ENCODE results near the gene HSPA12A. TPM values are rescaled to one million over a fixed set of nuclear protein-coding genes. Genes with fewer than 3 reads are reported as not detected.
A peak's percentile ranks its signal among the peaks of the same experiment; 100 is the strongest.

Gene HSPA12A
- polyA plus RNA-seq, 2 of the 4 experiments (the other 2 are of a cell fraction): 16.9 to 17.0 TPM

- POLR2A ChIA-PET: interaction anchor here (0.5 kb wide), 1 partner anchor 29 kb away, joined by 3 read pairs; no protein-coding TSS in a partner anchor
Observed at GRCh38 chr10:116769791-116770190, 27.4 kb upstream of the HSPA12A start.

GRCh38 chr10:116769368-116769767 is 27.0 kb upstream of the HSPA12A start:
- 89% methylated on average over 7 of the region's 7 CpGs for WGBS (ENCODE audit: missing lambda C conversion rate)
- POLR2A ChIA-PET: no interaction called here
- FAIRE-seq (no peak), ATAC-seq (no peak), DNase-seq (ENCODE audit: low read depth in 1 of 2, low spot score in 1 of 2) (no peak)
- Histone ChIP-seq H3K4me3 (no peak overlapping the region), H3K4me2 (no peak overlapping the region), H3K9me3 (peaks cover 14% of the 10 kb centered on the region), H3K4me1 (peaks cover 59% of the 10 kb centered on the region), H3K27ac (peak overlapping the region in 1 of 2 experiments; percentile 86; a peak in 2 of 6 replicates)
- TF ChIP-seq CHD4 (IDR thresholded peaks at IDR 0.05; ENCODE audit: borderline replicate concordance): no peak
- TF ChIP-seq ELK1 (IDR thresholded peaks at IDR 0.05; ENCODE audit: low read depth, low read length): no peak
- no peak for TF ChIP-seq NPAS2 (CRISPR knock-in tag; IDR thresholded peaks at IDR 0.05; ENCODE audit: borderline replicate concordance)
- no peak for TF ChIP-seq GATA3 (IDR thresholded peaks at IDR 0.05; ENCODE audit: borderline replicate concordance)
- no peak for TF ChIP-seq HOXB5 (CRISPR knock-in tag; IDR thresholded peaks at IDR 0.05)
- CTCF ChIA-PET: interaction anchor here (0.9 to 12.3 kb wide), 7 partner anchors 17 to 406 kb away, joined by 3 to 133 read pairs (median 4); no protein-coding TSS in a partner anchor

More at GRCh38 chr10:116769791-116770190, 27.4 kb upstream of the HSPA12A start:
- CTCF ChIA-PET: interaction anchor here (0.9 to 12.3 kb wide), 8 partner anchors 16 to 405 kb away, joined by 3 to 133 read pairs (median 4); no protein-coding TSS in a partner anchor
- no peak overlapping the region for H3K4me3 ChIP-seq
- 84% methylated on average over 8 of the region's 8 CpGs for WGBS (ENCODE audit: missing lambda C conversion rate)
- no peak for ATAC-seq
- DNase-seq (ENCODE audit: low read depth in 1 of 2, low spot score in 1 of 2): no peak
- no peak overlapping the region for H3K4me2 ChIP-seq
- TF ChIP-seq ESRRA (IDR thresholded peaks at IDR 0.05; ENCODE audit: borderline replicate concordance, low read length): no peak
- TF ChIP-seq ZC3H11A (IDR thresholded peaks at IDR 0.05): no peak
- H3K27ac ChIP-seq: peak overlapping the region in 1 of 2 experiments; percentile 87; a peak in 3 of 6 replicates
- peaks cover 63% of the 10 kb centered on the region for H3K4me1 ChIP-seq
- H3K9me3 ChIP-seq: peaks cover 10% of the 10 kb centered on the region
- no peak for FAIRE-seq

GRCh38 chr10:116768786-116769185 is 26.4 kb upstream of the HSPA12A start:
- peak overlapping the region in 1 of 2 experiments; percentile 86; a peak in 2 of 6 replicates for H3K27ac ChIP-seq
- ATAC-seq (no peak), DNase-seq (ENCODE audit: low read depth in 1 of 2, low spot score in 1 of 2) (no peak), FAIRE-seq (no peak)
- no peak for TF ChIP-seq JUNB (IDR thresholded peaks at IDR 0.05)
- TF ChIP-seq JUN (IDR thresholded peaks at IDR 0.05): no peak
- no peak for TF ChIP-seq BHLHE40 (IDR thresholded peaks at IDR 0.05; ENCODE audit: low read depth, low read length)
- no peak for TF ChIP-seq HDAC2 (IDR thresholded peaks at IDR 0.05)
- no peak for TF ChIP-seq EHF (CRISPR knock-in tag; IDR thresholded peaks at IDR 0.05)
- no peak for TF ChIP-seq PBX3 (IDR thresholded peaks at IDR 0.05)
- no peak for TF ChIP-seq SMC3 (IDR thresholded peaks at IDR 0.05)
- TF ChIP-seq ZFP36 (IDR thresholded peaks at IDR 0.05; ENCODE audit: borderline replicate concordance, partially characterized antibody): no peak
- no peak for TF ChIP-seq ZNF302 (CRISPR knock-in tag; IDR thresholded peaks at IDR 0.05)
- no peak for TF ChIP-seq EP300 (IDR thresholded peaks at IDR 0.05)
- TF ChIP-seq GATA3 (IDR thresholded peaks at IDR 0.05; ENCODE audit: borderline replicate concordance): no peak
- TF ChIP-seq HMGXB4 (CRISPR knock-in tag; IDR thresholded peaks at IDR 0.05; ENCODE audit: borderline replicate concordance): no peak
- TF ChIP-seq POLR2AphosphoS2 (conservative IDR thresholded peaks at IDR 0.05; ENCODE audit: low read length): no peak
- no peak for TF ChIP-seq NPAS2 (CRISPR knock-in tag; IDR thresholded peaks at IDR 0.05; ENCODE audit: borderline replicate concordance)
- TF ChIP-seq MAFK (IDR thresholded peaks at IDR 0.05; ENCODE audit: partially characterized antibody): no peak
- TF ChIP-seq HOXB13 (CRISPR knock-in tag; IDR thresholded peaks at IDR 0.05; ENCODE audit: low read depth): no peak
- no peak for TF ChIP-seq HOXA7 (CRISPR knock-in tag; IDR thresholded peaks at IDR 0.05)
- TF ChIP-seq FOSL2 (IDR thresholded peaks at IDR 0.05): no peak
- TF ChIP-seq FOSL2 (CRISPR knock-in tag; IDR thresholded peaks at IDR 0.05): no peak
- no peak for TF ChIP-seq CTCF (IDR thresholded peaks at IDR 0.05)
- WGBS (ENCODE audit: missing lambda C conversion rate): 57% methylated on average over 4 of the region's 4 CpGs
- ChIA-PET POLR2A (no interaction called here), CTCF (interaction anchor here (0.9 to 12.3 kb wide), 3 partner anchors 17 to 28 kb away, joined by 3 to 133 read pairs (median 4); no protein-coding TSS in a partner anchor)
- no peak overlapping the region for H3K4me3 ChIP-seq
- H3K4me1 ChIP-seq: peaks cover 57% of the 10 kb centered on the region
- no peak overlapping the region for H3K4me2 ChIP-seq
- H3K9me3 ChIP-seq: peaks cover 14% of the 10 kb centered on the region
